GM21723 (cell line): Measurements from ENCODE around the gene PHETA2.
"Not testable (repeated sequence)": the region's sequence is repeated elsewhere in the genome, so short reads cannot be mapped to it uniquely, and the experiment has no call there.

Experiments used
- ATAC-seq: cut with Tn5 transposase; IDR thresholded peaks from one replicate; pipeline ENCODE4 v1.9.1; 2021; ENCODE audit warnings: mild to moderate bottlenecking, moderate library complexity; ENCODE audit not compliant: unreplicated experiment

Gene PHETA2

DNA sequence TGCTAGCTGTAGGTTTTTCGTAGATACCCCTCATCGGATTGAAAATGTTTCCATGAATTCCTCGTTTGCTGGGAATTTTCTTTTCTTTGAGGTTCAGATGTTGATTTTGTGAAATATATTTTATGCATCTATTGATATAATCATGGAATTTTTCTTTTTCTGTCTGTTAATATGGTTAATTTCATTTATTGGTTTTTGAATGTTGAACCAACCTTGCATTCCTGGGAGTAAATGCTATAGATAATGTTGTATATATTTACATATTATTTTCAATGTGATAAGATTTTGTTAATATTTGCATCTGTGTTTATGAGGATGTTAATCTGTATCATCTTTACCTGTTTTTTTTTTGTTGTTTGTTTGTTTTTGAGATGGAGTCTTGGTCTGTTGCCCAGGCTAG, 27.2 kb downstream of the PHETA2 start:
- no peak for ATAC-seq

DNA sequence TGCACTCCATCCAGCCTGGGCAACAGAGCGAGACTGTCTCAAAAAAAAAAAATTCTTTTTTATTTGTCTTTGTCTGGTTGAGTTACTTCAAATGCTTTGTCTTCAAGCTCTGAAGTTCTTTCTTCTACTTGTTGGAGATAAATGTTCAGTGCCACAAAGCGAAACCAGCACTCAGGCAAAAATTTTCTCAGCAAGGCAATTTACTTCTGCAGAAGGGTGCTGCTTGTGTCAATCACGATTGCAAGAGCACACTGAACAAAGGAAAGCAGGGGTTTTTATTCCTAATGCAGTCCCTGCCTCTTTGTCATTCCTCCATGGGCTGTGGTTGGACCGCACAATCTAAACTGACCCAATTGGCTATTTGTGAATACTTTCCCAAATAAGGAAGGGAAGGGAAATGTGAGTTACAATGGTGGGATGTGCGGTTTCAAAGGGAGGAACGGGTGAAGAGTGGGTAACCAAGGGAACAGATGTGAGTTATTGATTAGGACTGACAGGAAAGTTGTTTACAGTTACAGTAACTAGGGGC, 30.3 kb downstream of the PHETA2 start:
- ATAC-seq = not testable (repeated sequence)

DNA sequence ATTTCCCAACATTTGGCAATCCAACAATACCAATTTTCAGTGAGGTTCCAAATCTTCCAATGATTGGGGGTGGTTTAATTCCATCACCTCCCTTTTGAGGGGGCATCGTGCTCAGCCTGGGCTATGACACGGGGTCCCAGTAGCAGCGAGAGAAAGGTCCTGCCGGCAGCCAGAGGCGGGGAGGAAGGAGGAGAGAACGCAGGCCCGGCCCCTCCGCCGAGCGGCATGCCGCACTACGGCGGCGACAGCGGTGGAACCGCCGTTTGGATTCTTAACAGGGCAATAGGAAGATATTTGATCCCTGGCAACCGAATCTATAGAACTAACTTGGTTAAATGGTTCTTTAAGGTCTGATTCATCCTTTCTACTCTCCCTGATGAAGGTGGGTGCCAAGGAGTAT, 34.8 kb downstream of the PHETA2 start:
- ATAC-seq = no peak

DNA sequence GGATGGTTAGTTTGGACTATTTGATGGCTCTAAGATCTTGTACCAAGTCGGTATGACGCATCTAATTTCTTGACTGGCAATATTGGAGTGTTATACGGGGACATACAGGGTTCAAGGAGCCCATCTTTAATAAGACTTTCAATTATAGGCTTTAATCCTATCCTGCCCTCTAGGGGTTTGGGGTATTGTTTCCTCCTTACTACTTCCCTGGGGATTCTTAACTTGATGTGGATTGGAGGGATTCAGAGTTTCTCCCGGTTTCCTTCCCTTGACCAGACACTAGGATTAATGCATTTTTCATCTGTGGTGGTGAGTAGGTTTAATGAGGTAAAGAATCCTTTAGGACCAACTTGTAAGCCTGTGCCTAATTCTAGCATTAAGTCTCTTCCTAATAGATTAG, 37.8 kb downstream of the PHETA2 start:
- no peak for ATAC-seq

DNA sequence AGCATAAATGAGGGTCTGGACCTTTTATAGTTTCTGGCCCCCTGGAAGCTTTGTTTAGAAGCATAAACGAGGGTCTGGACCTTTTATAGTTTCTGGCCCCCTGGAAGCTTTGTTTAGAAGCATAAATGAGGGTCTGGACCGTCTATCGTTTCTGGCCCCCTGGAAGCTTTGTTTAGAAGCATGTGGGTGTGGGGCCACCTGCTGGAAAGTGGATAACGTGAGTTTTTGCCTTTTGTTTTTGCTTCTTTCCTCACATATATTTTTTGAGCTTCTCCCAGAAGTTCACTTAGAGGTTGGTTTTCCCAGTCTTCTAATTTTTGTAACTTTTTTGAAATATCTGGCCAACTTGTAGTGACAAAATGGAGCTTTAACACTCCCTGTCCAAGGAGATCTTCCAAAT, 38.7 kb downstream of the PHETA2 start:
- ATAC-seq = not testable (repeated sequence)

DNA sequence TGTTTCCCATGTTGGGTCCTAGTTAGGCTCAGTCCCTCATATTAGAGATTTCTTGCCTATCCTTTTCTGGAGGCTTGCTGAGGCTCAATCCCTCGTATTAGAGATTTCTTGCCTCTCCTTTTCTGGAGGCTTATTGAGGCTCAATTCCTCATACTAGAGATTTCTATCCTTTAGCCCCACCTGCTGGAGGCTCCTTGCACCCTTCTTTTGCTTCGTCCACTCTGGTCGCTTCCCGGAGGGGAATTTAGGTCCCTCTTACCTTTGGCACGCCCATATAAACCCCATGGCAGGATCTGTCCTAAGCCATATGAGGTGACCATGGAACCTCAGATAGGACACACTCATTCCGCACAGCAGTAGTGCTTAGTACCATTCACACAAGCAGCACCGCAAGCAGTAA, 40.7 kb downstream of the PHETA2 start:
- no peak for ATAC-seq

DNA sequence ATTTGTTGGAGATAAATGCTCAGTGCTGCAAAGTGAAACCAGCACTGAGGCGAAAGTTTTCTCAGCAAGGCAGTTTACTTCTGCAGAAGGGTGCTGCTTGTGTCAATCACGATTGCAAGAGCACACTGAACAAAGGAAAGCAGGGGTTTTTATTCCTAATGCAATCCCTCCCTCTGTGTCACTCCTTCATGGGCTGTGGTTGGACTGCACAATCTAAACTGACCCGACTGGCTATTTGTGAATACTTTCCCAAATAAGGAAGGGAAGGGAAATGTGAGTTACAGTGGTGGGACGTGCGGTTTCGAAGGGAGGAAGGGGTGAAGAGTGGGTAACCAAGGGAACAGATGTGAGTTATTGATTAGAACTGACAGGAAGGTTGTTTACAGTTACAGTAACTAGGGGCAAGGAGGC, 41.4 kb downstream of the PHETA2 start:
- not testable (repeated sequence) for ATAC-seq

DNA sequence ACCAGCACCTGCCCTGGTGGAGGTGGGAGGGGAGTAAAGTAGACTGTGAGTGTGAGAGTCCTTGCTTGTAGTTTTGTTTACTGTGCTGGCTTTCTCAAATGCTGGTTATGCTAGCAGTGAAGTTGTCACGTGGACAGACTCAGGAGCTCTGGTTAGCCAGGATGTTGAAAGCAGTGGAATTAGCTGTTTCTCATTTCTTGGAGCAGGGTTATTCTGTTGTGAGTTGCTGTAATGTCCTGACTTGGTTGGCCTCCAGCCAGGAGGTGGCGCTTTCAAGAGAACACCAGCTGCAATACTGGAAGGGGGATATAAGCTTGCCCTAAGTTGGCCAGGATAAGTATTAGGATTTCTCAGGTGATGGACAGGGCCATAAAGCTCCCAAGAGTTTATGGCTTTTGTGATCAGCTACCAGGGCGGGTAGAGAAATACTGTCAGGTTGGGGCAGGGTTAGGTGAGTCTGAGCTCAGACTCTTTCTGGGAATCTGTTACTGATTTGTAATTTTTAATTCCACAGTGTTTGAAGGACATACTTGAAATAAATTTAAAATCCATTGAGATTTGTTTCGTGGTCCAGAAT, 42.9 kb downstream of the PHETA2 start:
- no peak for ATAC-seq

DNA sequence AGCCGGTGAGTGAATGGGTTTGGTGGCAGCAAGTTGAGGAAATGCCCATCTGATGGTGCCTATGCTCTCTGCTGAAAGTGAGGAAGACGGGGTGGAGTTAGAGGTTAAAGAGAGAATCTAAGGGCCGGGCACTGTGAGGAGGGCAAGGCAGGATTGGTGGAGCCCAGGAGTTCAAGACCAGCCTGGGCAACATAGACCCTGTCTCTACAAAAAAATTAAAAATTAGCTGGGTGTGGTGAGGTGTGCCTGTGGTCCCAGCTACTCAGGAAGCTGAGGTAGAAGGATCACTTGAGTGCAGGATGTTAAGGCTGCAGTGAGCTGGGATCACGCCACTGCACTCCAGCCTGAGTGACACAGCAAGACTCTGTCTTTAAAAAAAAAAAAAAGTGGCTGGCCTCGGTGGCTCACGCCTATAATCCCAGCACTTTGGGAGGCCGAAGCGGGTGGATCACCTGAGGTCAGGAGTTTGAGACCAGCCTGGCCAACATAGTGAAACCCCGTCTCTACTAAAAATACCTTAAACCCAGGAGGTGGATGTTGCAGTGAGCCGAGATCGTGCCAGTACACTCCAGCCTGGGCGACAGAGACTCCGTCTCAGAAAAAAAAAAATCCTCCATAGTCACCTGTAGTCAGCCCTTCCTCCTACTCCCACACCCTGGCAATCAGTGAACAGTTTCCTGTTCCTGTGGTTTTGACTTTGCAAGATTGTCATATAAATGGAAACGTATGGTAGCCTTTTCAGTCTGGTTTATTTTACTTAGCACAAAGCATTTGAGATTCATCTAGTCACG, 46.4 kb downstream of the PHETA2 start:
- ATAC-seq = not testable (repeated sequence)

DNA sequence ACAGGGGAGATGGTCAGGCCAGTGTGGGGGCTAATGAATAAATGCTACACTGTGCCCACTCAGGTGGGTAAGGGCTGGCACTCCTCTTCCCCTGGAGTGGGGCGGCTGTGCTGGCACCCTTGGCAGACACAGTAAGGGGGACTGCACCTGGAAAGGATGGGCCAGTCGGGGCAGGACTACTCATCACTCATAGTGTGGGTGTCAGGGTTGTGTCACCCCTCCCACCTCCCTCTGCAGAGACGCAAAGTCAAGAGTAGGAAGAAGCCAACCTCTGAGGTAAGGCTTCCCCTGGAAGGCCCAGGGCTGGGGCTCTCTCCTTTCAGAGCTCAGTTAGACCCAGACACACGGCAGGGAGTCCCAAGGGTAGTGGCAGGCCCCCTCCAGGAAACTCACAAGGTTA, 49.5 kb downstream of the PHETA2 start:
- ATAC-seq = not testable (repeated sequence)

DNA sequence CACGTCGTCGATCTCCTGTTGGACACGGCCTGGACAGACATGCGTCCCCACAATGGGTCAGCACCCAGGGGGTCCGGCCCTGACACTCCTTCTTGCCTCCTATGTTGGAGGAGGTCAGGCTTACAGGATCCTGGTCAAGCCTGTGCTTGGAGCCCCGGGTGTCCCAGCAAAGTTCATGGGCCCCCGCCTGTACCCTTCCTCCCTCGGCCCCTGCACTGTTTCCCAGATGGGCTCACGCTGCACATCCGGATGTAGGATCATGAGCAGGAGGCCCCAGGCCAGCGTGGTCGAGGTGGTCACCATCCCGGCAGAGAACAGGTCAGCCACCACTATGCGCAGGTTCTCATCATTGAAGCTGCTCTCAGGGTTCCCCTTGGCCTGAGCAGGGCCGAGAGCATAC, 53.6 kb downstream of the PHETA2 start:
- no peak for ATAC-seq

DNA sequence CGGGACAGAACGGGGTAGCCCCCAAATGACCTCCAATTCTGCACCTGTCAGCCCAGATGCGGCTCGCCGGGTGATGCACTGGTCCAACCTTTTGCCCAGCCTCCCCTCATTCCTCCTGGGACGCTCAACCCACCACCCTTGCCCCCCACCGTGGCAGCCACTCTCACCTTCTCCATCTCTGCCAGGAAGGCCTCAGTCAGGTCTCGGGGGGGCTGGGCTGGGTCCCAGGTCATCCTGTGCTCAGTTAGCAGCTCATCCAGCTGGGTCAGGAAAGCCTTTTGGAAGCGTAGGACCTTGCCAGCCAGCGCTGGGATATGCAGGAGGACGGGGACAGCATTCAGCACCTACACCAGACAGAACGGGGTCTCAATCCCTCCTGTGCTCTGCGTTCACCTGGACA, 54.0 kb downstream of the PHETA2 start:
- ATAC-seq = not testable (repeated sequence)
